Endothelial cell of umbilical vein (primary cell): ENCODE measurements around the gene RBFOX1.

Experiments
- MYC ChIP-seq: IDR thresholded peaks from one replicate; pipeline ENCODE4 v1.6.1; 2011; ENCODE audit warnings: mild to moderate bottlenecking, low read depth, low read length
- TF ChIP-seq, protein P1 (sequence below), 2 donors: IDR thresholded peaks; 1 replicate in 1 of 2; 2 replicates in 1 of 2; pipeline ENCODE4 v1.5.1; 2011; ENCODE audit warnings: low read length in 2 of 2, mild to moderate bottlenecking in 2 of 2, moderate library complexity in 2 of 2, control low read depth in 1 of 2, inconsistent platforms in 1 of 2, low read depth in 1 of 2; ENCODE audit not compliant: insufficient read depth in 1 of 2; ENCODE audit errors: extremely low read depth in 1 of 2

DNA sequence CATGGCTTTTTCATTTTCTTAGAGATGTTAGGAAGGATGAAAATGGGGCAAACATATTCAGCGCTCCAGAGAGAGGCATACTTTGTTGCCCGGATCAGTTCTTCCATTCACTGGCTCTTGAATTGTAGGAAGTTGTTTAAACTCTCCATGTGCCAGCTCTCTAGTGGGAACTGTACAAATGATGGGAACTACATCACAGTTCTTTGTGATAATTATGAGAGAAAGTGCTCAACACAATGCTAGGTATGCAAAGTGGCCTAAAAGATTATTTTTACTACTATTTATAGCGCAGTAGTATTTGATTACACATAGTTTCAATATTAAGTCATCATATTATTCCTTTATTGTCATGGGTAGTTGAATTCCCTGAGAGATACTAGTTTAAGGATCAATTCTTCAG lies 268.5 kb downstream of the RBFOX1 start:
- no peak for TF ChIP-seq MYC
- TF ChIP-seq, protein P1, sequence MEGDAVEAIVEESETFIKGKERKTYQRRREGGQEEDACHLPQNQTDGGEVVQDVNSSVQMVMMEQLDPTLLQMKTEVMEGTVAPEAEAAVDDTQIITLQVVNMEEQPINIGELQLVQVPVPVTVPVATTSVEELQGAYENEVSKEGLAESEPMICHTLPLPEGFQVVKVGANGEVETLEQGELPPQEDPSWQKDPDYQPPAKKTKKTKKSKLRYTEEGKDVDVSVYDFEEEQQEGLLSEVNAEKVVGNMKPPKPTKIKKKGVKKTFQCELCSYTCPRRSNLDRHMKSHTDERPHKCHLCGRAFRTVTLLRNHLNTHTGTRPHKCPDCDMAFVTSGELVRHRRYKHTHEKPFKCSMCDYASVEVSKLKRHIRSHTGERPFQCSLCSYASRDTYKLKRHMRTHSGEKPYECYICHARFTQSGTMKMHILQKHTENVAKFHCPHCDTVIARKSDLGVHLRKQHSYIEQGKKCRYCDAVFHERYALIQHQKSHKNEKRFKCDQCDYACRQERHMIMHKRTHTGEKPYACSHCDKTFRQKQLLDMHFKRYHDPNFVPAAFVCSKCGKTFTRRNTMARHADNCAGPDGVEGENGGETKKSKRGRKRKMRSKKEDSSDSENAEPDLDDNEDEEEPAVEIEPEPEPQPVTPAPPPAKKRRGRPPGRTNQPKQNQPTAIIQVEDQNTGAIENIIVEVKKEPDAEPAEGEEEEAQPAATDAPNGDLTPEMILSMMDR (IDR thresholded peaks at IDR 0.05; ENCODE audit: extremely low read depth in 1 of 2, insufficient read depth in 1 of 2, low read depth in 1 of 2, low read length in 2 of 2), result no peak
